Cortex of kidney (tissue), 1 donor: ENCODE measurements around the gene OSBPL1A.

Source experiments
- DNase-seq: peaks from one replicate; lab custom pipeline; 2025; lab: John Stamatoyannopoulos, UW

The OSBPL1A gene

DNA sequence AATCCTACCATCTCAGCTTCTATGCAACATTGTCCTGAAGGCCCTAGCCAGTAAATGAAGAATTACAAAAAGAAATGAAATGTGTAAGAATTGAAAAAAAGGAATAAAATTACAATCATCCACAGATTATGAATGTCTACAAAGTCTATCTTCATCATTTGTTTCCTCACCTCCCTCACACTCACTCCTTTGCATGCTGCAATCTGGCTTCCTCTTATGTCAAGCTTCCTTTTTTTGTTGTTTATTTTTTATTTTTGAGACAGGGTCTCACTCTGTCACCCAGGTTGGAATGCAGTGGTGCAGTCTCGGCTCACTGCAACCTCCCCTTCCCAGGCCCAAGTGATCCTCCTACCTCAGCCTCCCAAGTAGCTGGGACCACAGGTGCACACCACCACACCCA is 129.7 kb downstream of the OSBPL1A start:
- no peak for DNase-seq

- no peak for DNase-seq
Observed at GRCh38 chr18:24266131-24266530, 131.5 kb downstream of the OSBPL1A start.

DNA sequence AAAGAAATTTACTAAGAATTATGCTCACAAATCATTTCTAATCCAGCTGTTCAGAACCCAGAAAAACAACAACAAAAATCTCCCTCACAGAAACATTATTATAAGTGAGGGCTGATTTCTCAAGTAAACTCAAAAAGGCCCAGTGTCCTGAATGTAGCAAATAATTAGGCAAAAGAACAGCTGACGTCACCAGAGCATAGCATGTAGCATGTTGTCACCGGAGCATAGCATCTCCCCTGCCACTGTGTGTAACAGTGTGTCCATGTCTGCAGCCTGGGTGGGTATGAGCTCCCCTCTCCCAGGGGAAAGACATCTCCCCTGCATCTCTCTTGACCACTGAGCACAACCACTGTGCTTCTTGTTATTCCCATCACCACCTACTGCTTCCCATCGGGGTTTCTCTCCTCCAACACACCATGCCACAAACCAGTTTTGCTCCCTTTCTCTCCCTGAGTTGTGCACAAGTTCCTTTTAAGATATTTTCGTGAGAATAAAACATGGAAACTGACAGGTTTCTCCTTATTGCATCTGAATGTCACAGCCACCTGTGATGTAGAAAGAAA is 132.0 kb downstream of the OSBPL1A start:
- no peak for DNase-seq

- no peak for DNase-seq
Observed at GRCh38 chr18:24263050-24263449, 134.6 kb downstream of the OSBPL1A start.

GRCh38 chr18:24262087-24262486 is 135.5 kb downstream of the OSBPL1A start:
- no peak for DNase-seq

DNA sequence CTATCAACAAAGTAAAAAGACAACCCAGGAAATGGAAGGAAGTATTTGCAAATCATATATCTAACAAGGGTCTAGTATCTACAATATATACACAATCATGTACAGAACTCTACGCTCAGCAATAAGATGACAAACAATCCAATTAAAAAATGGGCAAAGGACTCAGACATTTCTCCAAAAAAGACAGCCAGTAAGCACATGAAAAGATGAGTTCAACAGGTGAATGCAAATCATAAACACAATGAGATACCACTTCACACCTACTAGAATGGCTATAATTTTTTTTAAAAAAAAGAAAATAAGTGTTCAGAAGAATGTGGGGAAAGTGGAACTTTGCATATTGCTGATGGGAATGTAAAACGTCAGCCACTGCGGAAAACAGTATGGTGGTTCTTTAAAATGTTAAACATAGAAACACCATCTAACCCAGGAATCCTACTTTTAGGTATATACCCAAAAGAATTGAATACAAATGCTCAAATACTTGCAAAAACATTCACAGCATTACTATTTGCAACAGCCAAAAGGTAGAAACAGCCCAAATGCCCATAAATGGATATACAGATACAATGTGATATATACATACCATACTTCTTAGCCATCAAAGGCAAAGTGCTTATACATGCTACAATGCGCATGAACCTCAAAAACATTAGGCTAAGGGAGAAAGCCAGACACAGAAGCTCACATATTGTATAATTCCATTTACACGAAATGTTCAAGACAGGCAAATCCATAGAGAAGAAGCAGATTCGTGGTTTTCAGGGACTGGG is 137.6 kb downstream of the OSBPL1A start:
- DNase-seq = no peak

GRCh38 chr18:24254071-24254470 is 143.6 kb downstream of the OSBPL1A start:
- no peak for DNase-seq

DNA sequence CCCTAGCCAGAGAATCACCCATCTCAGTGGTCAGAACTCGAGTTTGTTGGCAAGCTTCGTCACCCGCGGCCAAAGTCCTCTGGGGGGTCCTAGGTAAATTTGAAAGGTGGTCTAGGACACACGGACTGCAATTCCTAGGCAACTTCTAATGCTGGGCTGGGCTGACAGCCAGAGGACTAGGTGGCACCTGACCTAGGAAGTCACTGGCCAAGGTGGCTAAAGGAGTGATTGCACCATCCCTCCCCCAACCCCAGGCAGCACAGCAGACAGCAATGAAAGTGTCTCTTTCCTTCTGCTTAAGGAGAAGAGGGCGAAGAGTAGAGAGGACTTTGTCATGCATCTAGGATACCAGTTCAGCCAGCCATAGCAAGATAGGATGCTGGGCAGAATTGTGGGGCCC is 147.9 kb downstream of the OSBPL1A start:
- no peak for DNase-seq

GRCh38 chr18:24248359-24248758 is 149.3 kb downstream of the OSBPL1A start:
- no peak for DNase-seq

GRCh38 chr18:24246143-24246542 is 151.5 kb downstream of the OSBPL1A start:
- DNase-seq = no peak

DNA sequence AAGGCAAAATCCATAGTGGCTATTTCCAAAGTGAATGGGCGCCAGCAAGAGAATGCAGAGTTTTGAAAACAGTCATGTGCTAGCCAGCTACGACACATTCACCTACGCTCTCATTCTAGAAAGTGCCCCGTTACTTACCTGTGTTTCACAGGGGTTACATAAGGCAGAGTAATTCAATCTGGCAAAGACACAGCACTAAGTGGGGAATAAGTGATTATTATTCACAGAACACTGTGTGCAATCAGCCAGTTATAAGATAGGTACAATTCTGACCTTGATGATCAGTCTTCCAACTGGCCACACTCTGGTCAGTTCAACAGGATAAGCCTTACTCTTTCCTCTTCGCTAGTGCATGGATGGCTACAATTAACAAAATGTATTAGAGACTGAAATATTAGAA is 152.9 kb downstream of the OSBPL1A start:
- DNase-seq = no peak

DNA sequence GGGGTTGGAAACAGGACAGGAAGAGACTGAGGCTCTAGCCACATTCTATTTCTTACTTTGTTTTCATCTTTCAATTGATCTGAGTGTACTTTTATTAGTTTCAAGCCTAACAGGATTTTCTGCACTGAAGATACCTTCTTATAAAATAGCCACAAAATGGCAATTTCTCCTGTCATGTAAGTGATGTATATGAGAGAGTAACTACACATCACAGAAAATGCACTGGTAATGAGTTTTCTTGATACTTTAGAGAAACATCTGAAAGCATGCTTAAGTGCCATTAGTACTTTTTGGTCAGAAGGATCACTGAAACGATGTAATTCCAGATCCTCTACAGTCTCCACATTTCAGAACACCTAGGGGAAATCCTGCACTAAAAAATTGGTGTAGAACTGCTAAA is 153.9 kb downstream of the OSBPL1A start:
- DNase-seq = no peak

DNA sequence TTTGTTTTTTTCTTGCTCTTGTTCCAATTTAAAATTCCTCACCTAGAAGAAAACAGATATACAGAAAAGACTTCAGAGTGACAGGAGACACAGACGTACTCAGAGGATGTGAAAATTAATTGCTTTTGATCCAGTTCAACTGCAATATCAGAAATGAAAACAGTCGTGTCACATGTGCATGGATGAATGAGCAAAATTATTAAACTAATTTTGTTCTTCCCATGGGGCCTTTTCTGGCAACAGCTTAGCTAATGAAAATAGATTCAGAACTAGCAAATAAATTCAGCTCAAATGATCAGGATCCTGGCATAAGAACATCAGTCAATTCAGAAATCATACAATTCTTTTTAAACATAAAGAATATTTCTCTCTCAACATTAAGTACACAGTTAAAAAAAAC is 158.3 kb downstream of the OSBPL1A start:
- no peak for DNase-seq

DNA sequence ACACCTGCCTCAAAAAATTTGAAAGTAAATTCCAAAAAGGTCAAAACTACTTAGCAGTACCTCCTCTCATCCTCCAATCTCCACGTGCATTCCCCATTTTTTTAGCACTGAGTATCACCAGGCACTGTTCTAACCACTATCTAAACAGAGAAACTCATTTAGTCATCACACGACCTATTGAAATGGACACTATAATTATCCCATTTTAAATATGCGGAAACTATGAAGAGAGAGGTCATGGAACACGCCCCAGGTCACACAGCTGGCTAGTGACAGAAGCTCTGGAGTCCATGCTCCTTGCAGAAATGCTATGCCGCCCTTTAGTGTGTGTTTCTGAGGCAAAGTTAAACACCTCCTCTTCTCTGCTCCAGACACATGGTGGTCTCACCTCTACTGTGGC is 159.2 kb downstream of the OSBPL1A start:
- no peak for DNase-seq

GRCh38 chr18:24234850-24235418 is 162.7 kb downstream of the OSBPL1A start:
- DNase-seq = no peak

DNA sequence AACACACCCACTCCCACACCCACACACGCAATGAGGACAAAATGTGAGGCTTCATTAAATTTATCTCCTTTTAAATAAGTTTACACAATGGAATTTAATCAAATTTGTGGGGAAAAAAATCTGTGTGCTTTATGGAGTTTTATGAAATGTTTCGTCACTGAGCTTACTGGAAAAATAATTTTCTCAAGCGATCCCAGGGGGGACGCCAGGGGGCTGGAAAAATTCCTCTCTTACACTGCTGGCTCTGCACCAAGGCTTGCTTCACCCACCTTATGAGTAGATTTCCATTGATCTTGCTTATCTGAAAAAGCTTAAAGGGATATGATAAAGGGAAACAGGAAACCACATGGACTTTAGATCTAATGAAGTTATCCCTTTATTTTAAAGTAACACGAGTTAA is 163.3 kb downstream of the OSBPL1A start:
- no peak for DNase-seq

DNA sequence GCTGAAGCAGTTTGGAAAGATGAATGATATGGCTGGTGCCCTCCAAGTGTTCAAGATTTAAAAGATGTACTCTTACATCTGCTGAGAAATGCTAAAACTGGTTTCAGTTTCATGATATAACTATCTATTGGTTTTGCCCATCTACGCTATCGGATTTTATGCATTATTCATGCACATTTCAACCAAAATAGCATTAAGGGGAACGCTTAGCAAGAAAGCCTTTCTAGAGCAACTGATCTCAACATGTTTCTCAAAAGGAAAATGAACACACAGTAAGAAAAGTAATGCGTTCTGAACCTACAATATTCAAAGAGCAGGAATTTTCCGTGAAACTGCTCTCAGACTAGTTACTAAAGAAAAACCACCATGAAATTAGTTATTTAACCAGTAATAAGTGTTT is 164.8 kb downstream of the OSBPL1A start:
- DNase-seq = no peak

- DNase-seq = no peak
Observed at GRCh38 chr18:24231773-24232735, 165.6 kb downstream of the OSBPL1A start.

DNA sequence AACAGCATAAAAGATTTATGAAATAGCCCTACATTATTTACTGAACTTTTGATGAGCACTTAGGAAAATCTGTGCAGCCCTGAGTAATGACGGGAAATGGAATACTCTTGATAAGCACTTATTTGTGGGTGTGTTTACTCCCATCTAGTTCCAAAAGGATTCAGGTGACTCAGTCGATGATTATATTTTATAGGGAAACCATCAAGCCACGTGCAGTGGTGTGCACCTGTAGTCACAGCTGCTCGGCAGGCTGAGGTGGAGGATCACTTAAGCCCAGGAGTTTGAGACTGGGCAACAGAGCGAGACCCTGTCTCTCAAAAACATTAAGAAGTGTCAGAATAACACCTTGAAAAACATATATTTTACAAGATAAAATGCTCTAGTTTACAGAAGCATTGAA is 166.9 kb downstream of the OSBPL1A start:
- DNase-seq = no peak

DNA sequence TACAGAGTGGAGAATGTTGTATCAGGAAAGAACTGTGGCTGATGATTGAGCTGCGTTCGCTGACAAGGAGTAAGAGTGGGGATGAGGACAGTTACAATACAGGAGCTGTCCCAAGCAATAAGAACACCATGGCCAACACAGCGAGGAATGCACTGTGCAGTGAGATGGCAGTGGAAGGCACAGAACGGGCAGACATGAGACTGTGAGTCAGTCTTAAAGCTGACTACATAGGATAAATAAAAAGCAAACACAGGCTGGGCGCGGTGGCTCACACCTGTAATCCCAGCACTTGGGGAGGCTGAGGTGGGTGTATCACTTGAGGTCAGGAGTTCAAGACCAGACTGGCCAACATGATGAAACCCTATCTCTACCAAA is 169.0 kb downstream of the OSBPL1A start:
- no peak for DNase-seq

DNA sequence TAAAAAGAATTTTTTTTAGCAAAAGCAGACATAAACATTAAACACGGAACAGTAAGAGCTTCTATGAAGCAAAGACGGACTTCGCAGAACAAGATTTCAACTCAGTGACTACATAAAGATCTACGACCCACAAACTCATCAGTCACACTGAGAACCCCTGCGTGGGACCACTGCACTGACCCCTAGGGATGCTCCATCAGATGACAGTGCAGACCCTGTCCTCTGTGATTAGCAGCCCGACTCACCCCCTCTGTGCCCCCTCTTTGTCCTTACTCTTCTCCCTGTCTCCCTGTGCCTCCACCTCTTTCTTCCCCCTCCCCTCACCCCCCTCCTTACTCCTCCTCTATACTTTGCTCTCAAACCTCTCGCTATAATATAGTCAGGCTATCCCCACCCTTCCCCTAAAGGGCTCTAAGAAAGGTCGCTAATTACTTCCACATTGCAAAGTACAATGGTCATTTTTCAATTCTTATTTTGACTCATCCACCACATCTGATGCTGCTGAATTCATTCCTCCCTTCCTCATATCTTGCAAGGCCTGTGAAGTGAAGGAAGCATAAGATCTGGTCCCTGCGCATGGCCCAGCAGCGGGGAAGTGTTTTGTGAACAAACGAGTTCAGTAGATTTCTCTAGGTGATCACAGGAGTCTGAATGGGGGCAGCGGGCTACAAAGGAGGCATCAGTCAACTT is 169.5 kb downstream of the OSBPL1A start:
- DNase-seq = no peak

DNA sequence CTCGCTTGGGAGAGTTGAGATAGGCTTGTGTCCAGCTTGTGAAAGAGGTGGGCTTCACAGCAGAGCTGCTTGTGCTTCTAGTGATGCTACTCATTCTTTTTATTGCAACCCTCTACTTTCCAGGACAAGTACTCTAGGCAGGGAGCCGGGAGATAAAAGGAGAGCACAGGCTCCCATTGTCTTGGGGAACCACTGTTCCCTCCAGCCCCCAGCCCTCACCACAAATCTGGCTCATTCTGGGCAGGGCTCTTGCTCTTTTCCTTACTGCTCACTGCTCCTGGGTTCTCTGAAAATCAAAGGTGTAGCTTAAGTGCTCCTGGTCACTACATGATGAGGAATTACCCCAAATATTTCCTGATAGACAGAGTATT is 177.3 kb downstream of the OSBPL1A start:
- DNase-seq = no peak
